Prostate gland (tissue), 2 donors: ENCODE measurements around the gene UBAC2.

Experiments used
- POLR2AphosphoS5 ChIP-seq: sonication (generic); formaldehyde crosslinking; IDR thresholded peaks from one replicate; pipeline ENCODE4 v1.6.1; 2017; ENCODE audit warnings: antibody characterized with exemption
- TF ChIP-seq, protein P1 (sequence below), 4 experiments: fragments of 200-600 bp in 2 of 4; fragments of 450-650 bp in 2 of 4; sonication (generic) in 2 of 4; IDR thresholded peaks; 1 replicate in 3 of 4; 2 replicates in 1 of 4; pipeline ENCODE4 v1.5.1; 2016 to 2019; ENCODE audit warnings: antibody characterized with exemption in 4 of 4, mild to moderate bottlenecking in 2 of 4, moderate library complexity in 2 of 4

DNA sequence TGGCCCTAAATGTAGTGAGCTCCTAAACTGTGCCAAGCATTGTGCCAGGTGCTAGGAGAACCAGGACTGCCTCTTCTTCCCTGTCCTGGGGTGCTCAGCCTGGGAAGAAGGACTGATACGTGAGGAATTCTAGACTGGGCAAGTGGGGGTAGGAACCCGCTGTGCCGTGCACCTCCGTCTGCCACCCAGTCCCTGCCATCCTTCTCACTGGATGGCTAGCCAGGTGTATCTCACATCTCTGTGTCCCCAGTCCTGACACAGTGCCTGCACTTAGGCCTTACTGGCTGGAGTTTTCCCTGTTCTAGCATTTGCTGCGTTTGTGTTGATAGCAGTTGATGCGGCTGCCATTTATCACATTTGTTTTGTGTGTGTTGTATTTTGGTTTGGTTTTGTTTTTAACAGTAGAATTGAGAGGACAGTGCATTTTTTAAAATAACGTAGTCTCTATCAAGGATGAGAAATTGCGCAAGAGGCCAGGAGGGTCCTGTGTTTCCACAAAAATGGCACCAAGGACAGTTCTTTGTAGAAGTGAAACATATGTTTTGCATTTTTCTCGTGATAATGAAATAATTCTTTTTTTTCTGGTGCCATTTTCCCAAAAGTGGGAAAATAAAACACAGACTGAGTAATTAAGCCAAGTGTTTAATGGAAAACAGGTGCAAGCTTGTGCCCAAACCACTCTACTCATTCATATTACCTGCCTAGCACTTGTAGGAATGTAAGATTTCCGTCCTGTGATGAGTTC, 111.3 kb downstream of the UBAC2 start:
- TF ChIP-seq, protein P1, sequence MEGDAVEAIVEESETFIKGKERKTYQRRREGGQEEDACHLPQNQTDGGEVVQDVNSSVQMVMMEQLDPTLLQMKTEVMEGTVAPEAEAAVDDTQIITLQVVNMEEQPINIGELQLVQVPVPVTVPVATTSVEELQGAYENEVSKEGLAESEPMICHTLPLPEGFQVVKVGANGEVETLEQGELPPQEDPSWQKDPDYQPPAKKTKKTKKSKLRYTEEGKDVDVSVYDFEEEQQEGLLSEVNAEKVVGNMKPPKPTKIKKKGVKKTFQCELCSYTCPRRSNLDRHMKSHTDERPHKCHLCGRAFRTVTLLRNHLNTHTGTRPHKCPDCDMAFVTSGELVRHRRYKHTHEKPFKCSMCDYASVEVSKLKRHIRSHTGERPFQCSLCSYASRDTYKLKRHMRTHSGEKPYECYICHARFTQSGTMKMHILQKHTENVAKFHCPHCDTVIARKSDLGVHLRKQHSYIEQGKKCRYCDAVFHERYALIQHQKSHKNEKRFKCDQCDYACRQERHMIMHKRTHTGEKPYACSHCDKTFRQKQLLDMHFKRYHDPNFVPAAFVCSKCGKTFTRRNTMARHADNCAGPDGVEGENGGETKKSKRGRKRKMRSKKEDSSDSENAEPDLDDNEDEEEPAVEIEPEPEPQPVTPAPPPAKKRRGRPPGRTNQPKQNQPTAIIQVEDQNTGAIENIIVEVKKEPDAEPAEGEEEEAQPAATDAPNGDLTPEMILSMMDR (IDR thresholded peaks at IDR 0.05) = no peak
- TF ChIP-seq POLR2AphosphoS5 = no peak
